ENCODE measurements around the gene LRRC8D.

DNA sequence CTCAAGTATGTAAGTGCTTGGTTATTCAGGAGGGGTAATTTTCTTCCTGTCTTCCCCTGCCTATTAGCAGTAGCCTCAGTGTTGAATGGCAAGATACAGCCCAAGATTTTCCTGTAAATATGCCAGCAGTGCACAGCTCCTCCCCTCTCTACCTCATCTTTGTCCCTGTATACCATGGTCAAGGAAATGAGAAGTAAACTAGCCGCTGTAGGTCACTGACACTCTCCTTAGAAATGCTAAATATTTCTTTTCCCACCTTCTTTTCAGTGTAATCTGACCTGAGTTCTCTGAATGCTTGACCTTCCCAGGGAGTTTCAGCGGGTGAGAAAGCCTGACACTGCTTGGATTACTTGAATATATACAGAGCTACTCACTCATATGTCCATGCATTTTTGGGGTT lies 89.9 kb downstream of the LRRC8D start:
- TF ChIP-seq POLR2A (IDR thresholded peaks at IDR 0.05), result no peak
- TF ChIP-seq, protein P1, sequence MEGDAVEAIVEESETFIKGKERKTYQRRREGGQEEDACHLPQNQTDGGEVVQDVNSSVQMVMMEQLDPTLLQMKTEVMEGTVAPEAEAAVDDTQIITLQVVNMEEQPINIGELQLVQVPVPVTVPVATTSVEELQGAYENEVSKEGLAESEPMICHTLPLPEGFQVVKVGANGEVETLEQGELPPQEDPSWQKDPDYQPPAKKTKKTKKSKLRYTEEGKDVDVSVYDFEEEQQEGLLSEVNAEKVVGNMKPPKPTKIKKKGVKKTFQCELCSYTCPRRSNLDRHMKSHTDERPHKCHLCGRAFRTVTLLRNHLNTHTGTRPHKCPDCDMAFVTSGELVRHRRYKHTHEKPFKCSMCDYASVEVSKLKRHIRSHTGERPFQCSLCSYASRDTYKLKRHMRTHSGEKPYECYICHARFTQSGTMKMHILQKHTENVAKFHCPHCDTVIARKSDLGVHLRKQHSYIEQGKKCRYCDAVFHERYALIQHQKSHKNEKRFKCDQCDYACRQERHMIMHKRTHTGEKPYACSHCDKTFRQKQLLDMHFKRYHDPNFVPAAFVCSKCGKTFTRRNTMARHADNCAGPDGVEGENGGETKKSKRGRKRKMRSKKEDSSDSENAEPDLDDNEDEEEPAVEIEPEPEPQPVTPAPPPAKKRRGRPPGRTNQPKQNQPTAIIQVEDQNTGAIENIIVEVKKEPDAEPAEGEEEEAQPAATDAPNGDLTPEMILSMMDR (IDR thresholded peaks at IDR 0.05), result no peak

Data from esophagus squamous epithelium (tissue), 4 donors.